Fibroblast of the aortic adventitia (primary cell): ENCODE data around the gene TM9SF1. TPM values are rescaled to one million over a fixed set of nuclear protein-coding genes. Genes with fewer than 3 reads are reported as not detected.
A peak's percentile ranks its signal among the peaks of the same experiment; 100 is the strongest.

Experiments
- DNase-seq: peaks from one replicate; pipeline ENCODE4 v3.0.0-alpha.2; 2010; ENCODE audit warnings: low read depth
- H3K4me3 ChIP-seq: 2 replicates; pipeline ENCODE4 v1.5.1; 2011; ENCODE audit warnings: low read depth, mild to moderate bottlenecking, control low read depth, low read length, moderate library complexity
- total RNA-seq: library from RNA; depleted of rRNA; stranded (reverse); fragments of >200 nt; gene quantifications from 2 replicates; pipeline ENCODE4 v1.2.3, GENCODE V29; 2012; ENCODE audit warnings: low replicate concordance
- TF ChIP-seq, protein P1 (sequence below): IDR thresholded peaks from 2 replicates; pipeline ENCODE4 v1.5.1; 2011; ENCODE audit warnings: mild to moderate bottlenecking, low read length, control low read depth, inconsistent platforms; ENCODE audit not compliant: insufficient read depth

The TM9SF1 gene
- total RNA-seq, 1 donor, result 73.9 TPM

DNA sequence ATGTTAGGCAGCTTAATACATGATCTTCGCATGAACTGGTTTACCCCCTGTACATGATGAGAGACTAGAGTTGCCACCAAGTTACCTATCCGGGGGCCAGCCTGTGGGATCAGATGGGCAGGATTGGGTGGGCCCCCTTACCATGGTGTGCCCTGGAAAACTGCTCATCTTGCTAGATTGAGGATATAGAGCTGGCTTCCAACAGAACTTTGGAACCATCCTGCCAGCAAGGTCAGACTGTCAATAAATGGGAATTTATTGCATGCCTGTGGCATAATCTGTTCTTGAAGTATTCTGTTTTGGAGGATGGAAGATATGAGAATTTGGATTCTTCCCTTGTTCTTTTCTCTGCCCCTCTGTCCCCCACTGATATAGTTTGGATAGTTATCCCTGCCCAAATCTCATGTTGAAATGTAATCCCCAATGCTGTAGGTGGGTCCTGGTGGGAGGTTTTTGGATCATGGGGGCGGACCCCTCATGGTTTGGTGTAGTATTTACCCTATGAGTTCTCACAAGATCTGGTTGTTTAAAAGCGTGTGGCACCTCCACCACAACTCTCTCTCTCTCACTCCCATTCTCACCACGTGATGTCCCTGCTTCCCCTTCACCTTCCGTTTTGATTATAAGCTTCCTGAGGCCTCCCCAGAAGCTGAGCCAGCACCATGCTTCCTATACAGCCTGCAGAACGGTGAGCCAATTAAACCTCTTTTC lies 3.7 kb upstream of the TM9SF1 start:
- TF ChIP-seq, protein P1, sequence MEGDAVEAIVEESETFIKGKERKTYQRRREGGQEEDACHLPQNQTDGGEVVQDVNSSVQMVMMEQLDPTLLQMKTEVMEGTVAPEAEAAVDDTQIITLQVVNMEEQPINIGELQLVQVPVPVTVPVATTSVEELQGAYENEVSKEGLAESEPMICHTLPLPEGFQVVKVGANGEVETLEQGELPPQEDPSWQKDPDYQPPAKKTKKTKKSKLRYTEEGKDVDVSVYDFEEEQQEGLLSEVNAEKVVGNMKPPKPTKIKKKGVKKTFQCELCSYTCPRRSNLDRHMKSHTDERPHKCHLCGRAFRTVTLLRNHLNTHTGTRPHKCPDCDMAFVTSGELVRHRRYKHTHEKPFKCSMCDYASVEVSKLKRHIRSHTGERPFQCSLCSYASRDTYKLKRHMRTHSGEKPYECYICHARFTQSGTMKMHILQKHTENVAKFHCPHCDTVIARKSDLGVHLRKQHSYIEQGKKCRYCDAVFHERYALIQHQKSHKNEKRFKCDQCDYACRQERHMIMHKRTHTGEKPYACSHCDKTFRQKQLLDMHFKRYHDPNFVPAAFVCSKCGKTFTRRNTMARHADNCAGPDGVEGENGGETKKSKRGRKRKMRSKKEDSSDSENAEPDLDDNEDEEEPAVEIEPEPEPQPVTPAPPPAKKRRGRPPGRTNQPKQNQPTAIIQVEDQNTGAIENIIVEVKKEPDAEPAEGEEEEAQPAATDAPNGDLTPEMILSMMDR, result no peak
- DNase-seq, result no peak
- no peak overlapping the region for H3K4me3 ChIP-seq

DNA sequence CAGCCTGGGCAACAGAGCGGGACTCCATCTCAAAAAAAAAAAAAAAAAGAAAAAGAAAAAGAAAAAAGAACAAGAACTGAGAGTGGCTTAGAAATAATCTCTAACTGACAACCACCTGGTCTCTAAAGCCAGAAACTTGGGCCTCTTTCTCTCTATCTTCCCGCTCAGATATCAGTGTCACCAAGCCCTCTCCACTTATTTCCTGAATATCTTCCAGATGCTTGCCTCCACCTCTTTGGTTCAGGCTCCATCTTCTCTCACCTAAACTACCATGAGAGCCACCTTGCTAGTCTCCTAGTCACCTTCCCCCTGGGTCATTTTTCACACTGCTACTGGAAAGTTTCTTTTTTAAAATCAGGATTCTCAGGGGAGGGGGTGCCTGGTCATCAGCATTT lies 1.8 kb upstream of the TM9SF1 start:
- TF ChIP-seq, protein P1, result no peak
- DNase-seq, result no peak
- H3K4me3 ChIP-seq, result no peak overlapping the region

DNA sequence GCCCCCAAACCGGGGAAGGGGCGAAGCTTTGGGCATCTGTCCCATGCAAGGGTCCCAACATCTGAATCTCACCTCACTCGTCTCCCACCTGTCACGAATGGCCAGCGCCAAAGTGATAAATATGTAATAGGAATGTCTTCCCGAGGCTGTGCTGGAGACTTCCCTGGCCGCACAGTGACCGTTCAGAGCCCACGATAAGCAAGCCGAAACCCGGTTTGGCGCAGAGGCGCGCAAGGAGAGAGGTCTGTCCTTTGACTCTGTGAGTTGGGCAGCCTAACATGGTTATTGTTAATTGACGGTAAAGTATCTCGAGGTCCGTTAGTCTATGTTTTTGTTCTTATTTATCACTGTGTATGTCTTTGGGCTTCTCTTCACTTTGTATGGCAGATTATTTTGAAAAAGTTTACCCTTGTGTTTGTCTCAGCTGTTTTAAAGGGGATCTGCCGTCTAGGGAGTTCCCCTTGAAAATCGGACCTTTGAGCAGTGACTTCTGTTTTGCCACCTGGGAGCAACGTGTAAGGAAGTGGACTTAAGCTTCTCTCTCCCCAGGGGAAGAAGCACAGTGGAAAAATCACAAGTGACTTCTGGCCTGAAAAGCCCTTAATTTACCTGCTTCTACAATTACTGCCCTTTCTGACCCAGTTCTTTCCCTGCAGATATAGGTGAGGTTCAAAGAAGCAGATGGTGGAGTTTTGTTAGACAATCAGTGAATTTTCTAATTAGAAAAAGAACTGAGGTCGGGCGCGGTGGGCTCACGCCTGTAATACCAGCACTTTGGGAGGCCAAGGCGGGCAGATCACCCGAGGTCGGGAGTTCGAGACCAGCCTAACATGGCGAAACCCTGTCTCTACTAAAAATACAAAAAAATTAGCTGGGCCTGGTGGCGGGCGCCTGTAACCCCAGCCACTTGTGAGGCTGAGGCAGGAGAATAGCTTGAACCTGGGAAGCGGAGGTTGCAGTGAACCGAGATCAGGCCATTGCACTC lies 1.1 kb upstream of the TM9SF1 start:
- H3K4me3 ChIP-seq, result peak overlapping the region; percentile 91
- TF ChIP-seq, protein P1, result no peak
- DNase-seq, result peak; percentile 29

DNA sequence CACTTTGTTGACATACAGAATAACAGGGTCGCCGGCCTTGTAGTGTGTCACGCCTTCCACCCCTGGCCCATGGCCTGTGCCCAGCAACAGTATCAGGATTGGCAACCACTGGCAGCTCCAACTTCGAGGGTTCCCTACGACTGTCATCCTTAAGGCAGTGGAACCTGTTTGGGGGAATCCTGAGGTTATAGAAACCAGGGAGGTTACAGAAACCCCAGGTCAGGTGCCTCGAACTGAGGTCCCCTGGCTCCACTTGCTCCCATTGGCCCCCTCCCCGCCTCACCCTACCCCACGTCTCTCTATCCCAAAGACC lies 412 bp downstream of the TM9SF1 start:
- no peak for DNase-seq
- TF ChIP-seq, protein P1, result no peak
- peak overlapping the region; percentile 91 for H3K4me3 ChIP-seq

DNA sequence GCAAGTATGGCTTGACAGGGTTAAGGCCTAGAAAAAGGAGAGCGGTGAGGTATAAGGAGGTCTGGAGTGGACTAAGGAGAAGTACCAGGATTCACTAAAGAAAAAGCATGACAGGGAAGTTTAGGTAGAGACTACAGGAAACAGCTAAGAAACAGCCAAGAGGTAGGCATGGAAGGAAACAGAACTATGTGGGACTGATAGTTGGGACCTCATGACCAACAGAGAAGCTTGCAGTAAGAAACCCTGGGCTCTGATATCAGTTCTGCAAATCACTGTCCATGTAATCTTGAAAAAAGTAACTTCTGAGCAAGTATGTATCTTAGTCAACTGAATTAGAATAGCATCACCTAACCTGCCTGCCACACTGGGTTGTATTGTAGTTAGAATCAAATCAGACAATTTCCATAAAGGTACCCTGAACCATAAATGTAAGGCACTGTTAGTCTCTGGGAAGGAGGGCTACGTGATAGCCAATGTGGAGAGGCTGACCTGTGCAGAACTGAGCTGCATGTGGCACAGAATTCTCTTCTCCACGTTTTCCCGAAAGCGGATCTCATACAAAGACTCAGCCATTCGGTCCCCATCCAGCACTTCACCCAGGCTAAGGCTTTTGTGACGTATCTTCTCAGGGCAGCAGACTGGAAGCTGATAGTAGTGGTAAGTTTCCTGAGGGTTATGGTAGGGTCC lies 912 bp downstream of the TM9SF1 start:
- no peak for DNase-seq
- peak overlapping the region; percentile 91 for H3K4me3 ChIP-seq
- TF ChIP-seq, protein P1, result no peak

DNA sequence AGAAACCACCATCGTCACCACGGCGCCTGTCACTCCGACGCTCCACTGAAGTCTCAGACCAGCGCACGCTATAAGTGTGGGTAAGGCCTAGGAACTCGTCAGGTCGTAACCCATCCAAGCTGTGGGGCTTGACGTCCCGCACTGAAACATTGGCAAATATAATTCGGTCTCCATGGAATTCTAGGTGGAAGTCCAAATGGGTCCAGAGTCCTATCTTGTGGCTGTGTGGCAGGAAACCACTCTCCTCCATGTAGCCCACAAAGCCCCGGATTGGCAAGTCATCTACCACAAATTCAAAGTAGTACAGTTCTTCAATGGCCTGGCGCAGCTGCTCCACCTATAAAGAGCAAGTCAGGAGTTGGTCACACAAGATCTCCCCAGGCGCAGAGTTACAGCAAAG lies 2.3 kb downstream of the TM9SF1 start:
- TF ChIP-seq, protein P1, result no peak
- no peak for DNase-seq
- H3K4me3 ChIP-seq, result no peak overlapping the region
